Thoracic aorta (tissue), 2 donors: ENCODE data around the gene LRSAM1. TPM values are rescaled to one million over a fixed set of nuclear protein-coding genes. Genes with fewer than 3 reads are reported as not detected.

Experiments
- ATAC-seq: fragments of 150-250 bp; one replicate; pipeline ENCODE4 v1.8.0; 2017; ENCODE audit warnings: low read depth; ENCODE audit not compliant: insufficient number of reproducible peaks, low FRiP score
- DNase-seq: peaks from one replicate; pipeline ENCODE4 v3.0.0-alpha.2; 2020; ENCODE audit warnings: low spot score
- H3K27ac ChIP-seq, 2 donors: fragments of 200-600 bp; sonication (generic); 1 replicate in 1 of 2; 2 replicates in 1 of 2; pipeline ENCODE4 v1.5.1; 2016; ENCODE audit warnings: mild to moderate bottlenecking in 2 of 2, moderate library complexity in 2 of 2
- H3K27me3 ChIP-seq: fragments of 200-600 bp; sonication (generic); replicated peaks from 2 replicates; pipeline ENCODE4 v1.6.0; 2016; ENCODE audit warnings: mild to moderate bottlenecking; ENCODE audit not compliant: insufficient read depth
- H3K36me3 ChIP-seq: fragments of 200-600 bp; sonication (generic); one replicate; pipeline ENCODE4 v1.5.1; 2016
- H3K4me1 ChIP-seq, 2 donors: fragments of 200-600 bp; sonication (generic); 1 replicate in 1 of 2; 2 replicates in 1 of 2; pipeline versions ENCODE4 v1.5.1 to v1.6.0; 2016; ENCODE audit warnings: low read depth in 2 of 2, mild to moderate bottlenecking in 1 of 2; ENCODE audit not compliant: control insufficient read depth in 1 of 2
- H3K4me3 ChIP-seq: fragments of 200-600 bp; sonication (generic); 2 replicates; pipeline ENCODE4 v1.5.1; 2016; ENCODE audit warnings: mild to moderate bottlenecking
- H3K9me3 ChIP-seq: fragments of 200-600 bp; sonication (generic); 2 replicates; pipeline ENCODE4 v1.5.1; 2016
- total RNA-seq, 2 donors: library from RNA; depleted of rRNA; stranded (reverse); fragments of >200 nt; gene quantifications; one replicate each; pipeline versions ENCODE4 v1.1.0 to v1.2.3, GENCODE V29; 2016
- TF ChIP-seq, protein P1 (sequence below): fragments of 200-600 bp; sonication (generic); IDR thresholded peaks from one replicate; pipeline ENCODE4 v1.5.1; 2019; ENCODE audit warnings: antibody characterized with exemption

Gene LRSAM1
- total RNA-seq, result 10 to 100 TPM; 16.4 to 22.6 TPM

GRCh38 chr9:127450830-127451607, at the start of gene LRSAM1, which contains the start of gene RPL12:
TSS of gene LRSAM1 (plus strand) at chr9:127451510. CDS start at chr9:127454528, 3,018 bp downstream.
TSS of gene RPL12 (minus strand) at chr9:127451406. CDS start at chr9:127451317, 89 bp downstream.
- peaks cover 27% of the 10 kb centered on the region for H3K36me3 ChIP-seq

GRCh38 chr9:127402401-127403090, 48.8 kb upstream of the LRSAM1 start:
- Histone ChIP-seq H3K27me3 (no peaks in the 10 kb centered on the region), H3K4me3 (no peak overlapping the region), H3K36me3 (peaks cover 33% of the 10 kb centered on the region), H3K27ac (no peak overlapping the region), H3K9me3 (no peaks in the 10 kb centered on the region), H3K4me1 (peaks cover 6 to 17% of the 10 kb centered on the region in 2 donors)
- TF ChIP-seq, protein P1, sequence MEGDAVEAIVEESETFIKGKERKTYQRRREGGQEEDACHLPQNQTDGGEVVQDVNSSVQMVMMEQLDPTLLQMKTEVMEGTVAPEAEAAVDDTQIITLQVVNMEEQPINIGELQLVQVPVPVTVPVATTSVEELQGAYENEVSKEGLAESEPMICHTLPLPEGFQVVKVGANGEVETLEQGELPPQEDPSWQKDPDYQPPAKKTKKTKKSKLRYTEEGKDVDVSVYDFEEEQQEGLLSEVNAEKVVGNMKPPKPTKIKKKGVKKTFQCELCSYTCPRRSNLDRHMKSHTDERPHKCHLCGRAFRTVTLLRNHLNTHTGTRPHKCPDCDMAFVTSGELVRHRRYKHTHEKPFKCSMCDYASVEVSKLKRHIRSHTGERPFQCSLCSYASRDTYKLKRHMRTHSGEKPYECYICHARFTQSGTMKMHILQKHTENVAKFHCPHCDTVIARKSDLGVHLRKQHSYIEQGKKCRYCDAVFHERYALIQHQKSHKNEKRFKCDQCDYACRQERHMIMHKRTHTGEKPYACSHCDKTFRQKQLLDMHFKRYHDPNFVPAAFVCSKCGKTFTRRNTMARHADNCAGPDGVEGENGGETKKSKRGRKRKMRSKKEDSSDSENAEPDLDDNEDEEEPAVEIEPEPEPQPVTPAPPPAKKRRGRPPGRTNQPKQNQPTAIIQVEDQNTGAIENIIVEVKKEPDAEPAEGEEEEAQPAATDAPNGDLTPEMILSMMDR, result no peak
- DNase-seq (no peak), ATAC-seq (no peak)

More at GRCh38 chr9:127450830-127451607, at the start of gene LRSAM1, which contains the start of gene RPL12:
- Histone ChIP-seq H3K27ac (peak within 1 kb of the TSS; percentile 85 to 88), H3K4me3 (peak within 1 kb of the TSS; percentile 84), H3K9me3 (no peaks in the 10 kb centered on the region), H3K4me1 (peaks cover 14 to 35% of the 10 kb centered on the region in 2 donors), H3K27me3 (no peaks in the 10 kb centered on the region)
- TF ChIP-seq, protein P1, result no peak
- ATAC-seq (peak; percentile 63), DNase-seq (peak; percentile 85)

DNA sequence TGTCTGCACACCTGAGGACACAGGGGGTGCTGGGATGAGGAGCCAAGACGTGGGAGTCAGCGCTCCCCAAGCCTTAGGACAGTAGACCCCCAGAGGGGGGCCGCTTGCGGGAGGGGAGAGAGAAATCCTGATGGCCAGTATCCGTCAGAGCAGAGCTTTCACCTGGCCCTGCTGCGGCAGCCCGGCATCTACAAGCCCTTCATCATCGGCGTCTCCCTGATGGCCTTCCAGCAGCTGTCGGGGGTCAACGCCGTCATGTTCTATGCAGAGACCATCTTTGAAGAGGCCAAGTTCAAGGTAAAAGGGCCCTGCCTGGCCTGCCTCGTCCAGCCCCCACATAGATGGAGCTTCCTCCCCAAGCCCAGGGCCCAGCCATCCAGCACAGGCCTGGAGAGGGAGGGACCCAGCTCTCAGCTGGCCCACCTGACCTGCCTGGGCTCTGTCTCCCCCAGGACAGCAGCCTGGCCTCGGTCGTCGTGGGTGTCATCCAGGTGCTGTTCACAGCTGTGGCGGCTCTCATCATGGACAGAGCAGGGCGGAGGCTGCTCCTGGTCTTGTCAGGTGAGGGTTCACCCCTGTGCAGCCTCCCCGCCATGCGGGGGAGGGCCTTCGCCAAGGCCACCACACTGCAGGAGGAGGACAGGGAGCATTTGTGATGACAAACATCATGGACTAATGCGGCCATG, 47.7 kb upstream of the LRSAM1 start:
- Histone ChIP-seq H3K4me3 (no peak overlapping the region), H3K4me1 (peaks cover 3 to 6% of the 10 kb centered on the region in 2 donors)
- ATAC-seq, result no peak

GRCh38 chr9:127404631-127405030, 46.7 kb upstream of the LRSAM1 start:
- no peaks in the 10 kb centered on the region for H3K27me3 ChIP-seq
- no peak overlapping the region for H3K4me3 ChIP-seq
- no peaks in the 10 kb centered on the region for H3K9me3 ChIP-seq
- no peak overlapping the region for H3K27ac ChIP-seq
- TF ChIP-seq, protein P1, result no peak
- H3K36me3 ChIP-seq, result peaks cover 33% of the 10 kb centered on the region
- DNase-seq (no peak), ATAC-seq (no peak)
- no peaks in the 10 kb centered on the region for H3K4me1 ChIP-seq

More for the DNA sequence above, 47.7 kb upstream of the LRSAM1 start:
- no peaks in the 10 kb centered on the region for H3K27me3 ChIP-seq
- H3K36me3 ChIP-seq, result peaks cover 33% of the 10 kb centered on the region
- H3K9me3 ChIP-seq, result no peaks in the 10 kb centered on the region
- TF ChIP-seq, protein P1, result no peak
- no peak for DNase-seq
- no peak overlapping the region for H3K27ac ChIP-seq
